Stimulated activated CD8-positive, alpha-beta memory T cell treated with anti-CD3 and anti-CD28 coated beads, Interleukin-12 subunit alpha, Interleukin-12 subunit beta, amount 100 ng/mL, for 24 hours (primary cell): ENCODE data around the gene BLVRB.
"Not testable (repeated sequence)": the region's sequence is repeated elsewhere in the genome, so short reads cannot be mapped to it uniquely, and the experiment has no call there.

ENCODE experiments used
- DNase-seq: peaks from one replicate; pipeline ENCODE4 v3.0.0-alpha.2; 2020; ENCODE audit errors: extremely low read depth

The BLVRB gene

DNA sequence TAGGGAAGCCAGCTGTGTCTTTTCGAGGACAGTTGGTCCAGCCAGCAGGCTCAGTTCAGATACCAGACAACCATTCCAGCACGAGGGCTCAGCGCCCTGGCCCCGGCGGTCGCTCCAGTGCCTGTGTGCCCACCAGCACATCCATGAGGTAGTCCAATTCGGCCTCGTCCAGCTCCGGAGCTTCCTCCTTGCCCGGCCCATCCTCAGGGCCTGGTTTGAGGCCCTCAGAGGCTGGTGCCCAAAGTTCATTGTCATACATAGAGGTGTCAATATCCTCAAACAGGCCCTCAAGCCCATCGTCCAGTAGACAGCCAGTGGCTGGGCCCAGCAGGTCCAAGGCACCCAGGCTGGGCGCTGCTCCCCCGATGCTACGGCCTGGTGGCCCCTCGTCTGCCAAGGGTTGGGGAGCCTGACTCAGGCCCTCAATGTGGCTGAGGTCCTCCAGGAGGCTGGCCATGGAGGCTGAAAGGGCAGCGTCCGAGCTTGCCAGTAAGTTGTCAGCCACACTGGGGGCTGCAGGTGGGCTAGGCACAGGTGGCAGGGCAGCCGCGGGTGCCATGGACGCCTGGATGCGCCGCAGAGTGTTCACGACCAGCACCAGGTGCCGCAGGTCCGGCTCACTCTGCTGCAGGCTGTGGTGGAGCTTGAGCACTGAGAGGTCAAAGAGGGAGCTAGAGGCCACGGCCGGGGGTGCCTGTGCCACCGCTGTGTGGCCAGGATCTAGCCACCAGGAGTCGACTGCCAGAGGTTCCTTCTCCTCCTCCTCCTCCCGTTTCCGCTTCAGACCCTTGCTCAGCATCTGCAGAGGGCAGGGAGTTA, 42.6 kb downstream of the BLVRB start:
- DNase-seq, result no peak

DNA sequence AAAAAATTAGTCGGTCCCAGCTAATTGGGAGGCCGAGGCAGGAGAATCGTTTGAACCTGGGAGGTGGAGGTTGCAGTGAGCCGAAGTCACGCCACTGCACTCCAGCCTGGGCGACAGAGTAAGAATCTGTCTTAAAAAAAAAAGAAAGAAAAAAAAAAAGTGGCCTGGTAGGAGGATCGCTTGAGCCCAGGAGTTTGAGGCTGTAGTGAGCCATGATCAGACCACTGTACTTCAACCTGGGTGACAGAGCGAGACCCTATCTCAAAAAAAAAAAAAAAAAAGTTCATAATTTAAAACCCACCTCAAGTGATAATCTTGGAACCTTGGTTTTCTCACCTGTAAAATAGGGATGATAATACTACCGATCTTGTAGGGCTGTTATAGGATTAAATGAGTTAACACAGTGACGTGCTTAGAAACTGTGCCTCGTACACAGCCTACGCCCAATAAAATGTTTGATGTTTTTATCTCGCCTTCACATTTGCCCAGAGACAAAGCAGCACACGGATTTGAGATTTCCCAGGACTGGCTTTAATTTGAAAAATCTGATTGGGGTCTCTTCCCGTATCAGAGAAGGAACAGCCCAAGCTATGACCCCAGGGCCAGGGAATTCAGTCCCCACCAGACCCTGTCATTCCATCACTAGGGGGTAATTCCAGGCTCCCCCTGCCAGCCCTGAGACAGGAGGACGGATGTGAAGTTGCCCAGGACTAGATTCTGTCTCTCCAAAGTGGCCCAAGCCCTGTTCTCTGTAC, 43.4 kb downstream of the BLVRB start:
- DNase-seq, result no peak

DNA sequence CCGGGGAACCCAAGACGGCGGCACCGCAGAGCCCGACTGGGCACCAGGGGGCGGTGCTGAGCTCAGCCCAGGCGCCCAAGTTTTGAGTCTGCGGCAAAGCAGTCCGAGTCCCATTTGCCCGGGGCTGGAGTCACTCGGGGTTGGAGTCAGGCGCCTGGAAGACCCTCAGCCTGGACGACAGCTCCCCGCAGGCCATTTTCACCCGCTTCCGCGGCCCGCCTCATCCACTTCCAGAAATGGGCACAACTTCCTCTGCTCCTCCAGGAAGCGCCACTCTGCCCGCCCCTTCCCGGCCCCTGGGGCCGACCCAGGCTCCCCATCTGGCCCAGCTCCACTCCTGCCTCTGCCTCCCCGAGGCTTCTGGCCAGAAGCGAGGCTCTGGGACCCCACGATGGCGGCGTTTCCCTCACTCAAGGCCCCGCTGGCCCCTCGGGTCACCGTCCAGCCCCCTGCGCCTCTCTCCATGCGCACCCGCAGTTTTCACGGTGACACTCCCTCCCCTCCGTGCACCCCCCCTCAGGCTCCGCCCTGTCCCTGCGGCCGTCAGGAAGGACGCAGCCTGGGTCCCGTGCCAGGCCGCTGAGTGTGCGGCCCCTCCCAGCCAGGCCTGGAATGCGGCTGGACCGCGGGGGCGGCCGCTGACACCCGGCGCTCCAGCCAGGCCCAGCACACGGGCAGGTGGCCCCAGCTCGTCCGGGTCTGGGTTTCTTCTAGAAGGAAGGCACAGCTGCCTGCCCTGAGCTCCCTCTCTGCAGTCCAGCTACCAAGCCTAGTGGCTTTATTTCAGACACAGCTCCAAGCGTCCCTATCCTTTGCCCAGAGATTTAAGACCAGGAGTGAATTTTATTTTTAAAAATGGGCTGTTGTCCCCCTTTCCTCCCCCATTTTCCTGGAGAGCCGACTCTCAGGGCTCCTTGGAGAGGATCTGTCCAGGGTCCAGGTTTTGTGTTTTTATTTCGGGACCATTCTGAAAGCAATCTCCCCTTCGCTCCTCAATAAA, 44.5 kb downstream of the BLVRB start:
- peak; percentile 33 for DNase-seq

DNA sequence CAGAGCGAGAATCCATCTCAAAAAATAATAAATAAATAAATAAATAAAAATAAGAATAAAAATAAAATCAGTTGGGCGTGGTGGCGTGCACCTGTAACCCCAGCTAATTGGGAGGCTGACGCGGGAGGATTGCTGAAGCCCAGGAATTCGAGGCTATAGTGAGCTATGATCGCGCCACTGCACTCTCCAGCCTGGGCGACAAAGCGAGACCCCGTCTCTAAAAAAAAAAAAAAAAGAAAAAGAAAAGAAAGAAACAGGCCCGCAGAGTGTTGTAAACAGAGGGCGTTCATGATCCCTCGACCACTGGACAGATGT, 45.1 kb downstream of the BLVRB start:
- no peak for DNase-seq

DNA sequence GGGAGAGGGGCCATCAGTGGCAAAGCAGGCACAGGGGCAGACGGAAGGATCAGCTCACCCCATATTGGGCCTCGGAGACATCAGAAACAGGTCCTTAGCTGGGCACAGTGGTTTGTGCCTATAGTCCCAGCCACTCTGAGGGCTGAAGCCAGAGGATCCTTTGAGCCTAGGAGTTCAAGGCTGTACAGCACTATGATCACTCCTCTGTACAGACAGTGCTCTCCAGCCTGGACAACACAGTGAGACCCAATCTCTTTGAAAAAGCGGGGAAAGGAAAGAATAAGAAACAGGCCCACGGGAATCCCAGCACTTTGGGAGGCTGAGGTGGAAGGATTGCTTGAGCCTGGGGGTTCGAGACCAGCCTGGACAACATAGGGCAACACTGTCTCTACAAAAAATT, 45.8 kb downstream of the BLVRB start:
- DNase-seq, result no peak

DNA sequence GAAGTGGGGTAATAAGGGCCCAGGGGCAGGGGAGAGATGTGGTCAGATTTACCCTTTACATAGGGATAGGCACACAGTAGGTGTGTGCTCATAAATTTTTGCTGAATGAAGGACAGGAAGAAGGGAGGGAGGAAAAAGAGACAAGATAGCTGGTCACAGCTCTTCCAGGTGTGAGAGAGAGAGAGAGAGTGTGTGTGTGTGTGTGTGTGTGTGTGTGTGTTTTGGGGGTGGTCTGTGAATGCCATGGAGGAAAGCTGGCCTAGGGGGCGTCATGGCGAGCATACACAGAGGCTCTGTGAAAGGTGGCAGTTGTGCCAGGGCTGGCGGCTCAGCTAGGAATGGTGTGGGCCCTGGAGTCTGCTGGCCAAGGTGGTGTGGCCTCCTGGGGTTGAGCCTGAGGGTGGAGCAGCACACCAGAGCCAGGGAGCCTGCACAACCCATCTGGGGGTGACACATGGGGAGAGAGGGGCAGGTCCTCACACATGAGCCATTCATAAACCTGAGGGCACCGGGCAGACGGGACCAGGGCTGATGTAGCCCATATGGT, 46.4 kb downstream of the BLVRB start:
- DNase-seq, result no peak

DNA sequence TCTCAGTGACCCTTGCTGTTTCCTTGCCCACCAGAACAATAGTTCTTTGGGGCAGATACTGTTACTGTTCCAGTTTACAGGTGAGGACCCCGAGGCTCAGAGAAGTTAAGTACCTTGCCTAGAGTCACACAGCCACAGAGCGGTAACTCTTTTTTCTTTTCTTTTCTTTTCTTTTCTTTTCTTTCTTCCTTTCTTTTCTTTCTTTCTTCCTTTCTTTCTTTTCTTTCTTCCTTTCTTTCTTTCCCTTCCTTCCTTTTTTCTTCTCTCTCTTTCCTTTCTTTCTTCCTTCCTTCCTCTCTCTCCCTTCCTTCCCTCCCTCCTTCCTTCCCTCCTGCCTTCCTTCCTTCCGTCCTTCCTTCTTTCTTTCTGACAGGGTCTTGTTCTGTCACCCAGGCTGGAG, 47.5 kb downstream of the BLVRB start:
- no peak for DNase-seq

DNA sequence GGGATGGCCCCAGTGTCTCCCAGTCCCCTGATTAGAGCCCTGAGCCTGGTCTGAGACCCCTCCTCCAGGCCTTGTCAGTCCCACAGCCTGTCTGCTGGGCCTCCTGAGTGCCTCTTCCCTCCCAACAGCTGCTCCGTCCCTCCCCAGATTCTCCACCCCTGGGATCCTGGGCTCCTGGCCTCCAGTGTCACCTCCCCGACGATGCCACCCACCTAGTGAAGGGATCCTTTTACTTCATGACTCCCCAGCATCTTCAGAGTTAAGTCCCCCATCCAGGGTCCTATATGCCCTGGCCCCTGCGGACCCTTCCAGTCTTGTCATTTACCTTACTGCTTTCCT, 47.9 kb downstream of the BLVRB start:
- no peak for DNase-seq

DNA sequence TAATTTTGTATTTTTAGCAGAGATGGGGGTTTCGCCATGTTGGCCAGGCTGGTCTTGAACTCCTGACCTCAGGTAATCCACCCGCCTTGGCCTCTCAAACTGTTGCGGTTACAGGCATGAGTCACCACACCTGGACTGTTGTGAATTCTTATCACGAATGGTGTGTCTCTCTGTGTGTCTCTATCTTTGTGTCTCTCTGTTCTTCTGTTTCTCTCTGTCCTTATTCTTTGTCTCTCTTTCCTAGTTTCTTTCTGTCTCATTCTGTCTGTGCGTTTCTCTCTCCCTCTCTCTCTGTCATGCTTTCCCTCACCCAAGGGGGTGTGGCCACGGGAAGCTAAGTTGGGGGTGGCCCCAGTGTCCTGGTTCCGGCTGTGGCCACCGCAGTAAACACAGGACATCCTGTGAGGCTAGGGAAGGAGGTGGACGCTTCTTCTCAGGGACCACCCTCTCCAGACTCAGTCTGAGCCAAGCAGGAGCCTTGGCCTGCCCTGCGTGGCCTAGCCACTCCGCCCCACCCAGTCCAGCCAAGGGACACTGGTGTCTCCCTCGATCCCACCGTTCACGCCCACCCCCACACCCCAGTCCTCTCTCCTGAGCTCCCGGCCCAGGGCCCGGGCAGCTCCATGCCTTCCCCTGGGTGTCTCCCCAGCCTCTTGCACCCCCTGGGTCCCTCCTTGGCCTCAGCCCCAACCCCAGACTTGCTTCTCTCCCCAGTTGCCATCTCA, 48.5 kb downstream of the BLVRB start:
- no peak for DNase-seq

DNA sequence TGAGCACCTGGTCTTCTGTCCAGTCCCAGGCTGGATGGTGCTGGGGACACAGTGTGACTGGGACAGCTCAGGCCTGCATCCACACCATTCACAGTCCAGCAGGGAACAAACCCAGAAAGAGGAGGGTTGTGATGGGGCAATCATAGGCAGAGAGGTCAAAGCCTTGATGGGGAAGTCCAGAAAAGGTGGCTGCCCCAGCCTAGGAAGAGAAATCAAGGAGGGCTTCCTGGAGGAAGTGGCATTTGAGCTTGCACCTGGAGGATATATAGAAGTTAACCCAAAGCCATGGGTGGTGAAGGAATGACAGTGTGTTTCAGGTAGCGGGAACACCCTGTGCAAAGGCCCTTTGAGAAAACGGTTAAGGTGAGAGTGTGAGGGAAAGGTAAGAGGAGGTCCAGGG, 49.8 kb downstream of the BLVRB start:
- DNase-seq, result no peak

DNA sequence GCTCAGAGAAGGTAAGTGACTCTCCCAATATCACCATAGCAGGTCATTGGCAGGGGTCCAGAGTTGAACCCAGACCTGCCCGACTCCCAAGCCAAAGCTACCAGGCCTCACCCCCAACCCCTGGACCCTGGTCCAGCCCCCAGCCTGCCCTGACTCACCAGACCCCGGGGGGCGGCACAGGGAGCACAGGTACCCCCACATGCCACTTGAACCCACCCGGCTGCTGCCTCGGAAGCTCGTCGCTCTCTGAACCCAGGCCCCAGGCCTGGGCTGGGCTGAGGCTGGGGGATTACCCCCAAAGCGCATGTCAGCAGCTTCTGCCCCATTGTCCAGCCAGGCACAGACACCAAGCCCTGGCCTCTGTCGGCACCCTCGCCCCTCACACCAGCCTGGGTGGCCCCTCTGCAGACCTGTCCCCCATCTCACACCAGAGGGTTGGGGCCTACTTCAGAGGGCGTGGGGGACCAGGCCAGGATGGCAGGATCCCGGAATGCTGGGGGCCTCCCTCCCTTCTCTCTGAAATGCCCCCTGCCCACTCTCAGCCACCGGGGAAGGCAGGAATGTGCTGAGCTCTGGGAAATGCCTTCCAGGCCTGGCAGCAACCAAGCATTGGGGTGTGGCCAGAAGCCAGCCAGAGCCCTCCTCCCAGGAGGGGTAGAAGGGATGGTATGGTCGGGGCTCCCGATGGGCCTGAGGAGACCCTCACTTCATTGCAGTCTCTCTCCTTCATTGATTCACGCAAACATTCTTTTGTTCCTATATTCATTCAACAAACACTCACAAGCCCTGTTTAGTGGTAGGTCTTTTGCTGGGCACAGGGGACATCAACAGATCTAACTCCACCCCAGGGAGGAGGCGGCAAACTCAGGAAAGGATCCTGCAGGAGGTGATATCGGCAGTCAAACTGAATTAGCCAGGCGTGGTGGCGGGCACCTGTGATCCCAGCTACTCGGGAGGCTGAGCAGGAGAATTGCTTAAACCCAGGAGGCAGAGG, 50.7 kb downstream of the BLVRB start:
- no peak for DNase-seq

DNA sequence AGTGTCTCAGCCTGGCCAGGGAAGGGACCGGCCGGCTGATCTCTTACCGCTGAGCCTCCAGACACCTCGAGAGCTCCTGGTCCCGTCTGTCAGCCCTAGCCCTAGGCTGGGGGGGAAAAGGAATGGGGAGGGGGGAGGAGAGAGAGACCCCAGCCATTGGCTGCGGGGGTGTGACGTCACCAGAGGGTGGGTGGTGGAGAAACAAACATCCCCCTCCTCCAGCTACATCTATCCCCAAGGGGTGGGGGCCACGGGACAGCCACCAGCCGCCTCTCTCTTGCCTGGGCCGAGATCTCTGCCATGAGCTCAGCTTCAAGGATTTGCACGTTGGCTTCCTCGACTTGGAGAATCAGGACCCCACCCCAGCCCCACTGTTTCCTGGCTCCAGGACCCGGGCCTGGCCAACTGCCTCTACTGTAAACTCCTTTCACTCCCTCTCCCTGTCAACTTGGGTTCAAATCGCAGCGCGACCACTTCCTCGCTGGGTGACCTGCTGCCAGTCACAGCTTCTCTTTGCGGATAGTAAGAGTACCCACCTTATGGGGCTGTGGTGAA, 52.2 kb downstream of the BLVRB start, which contains the start of gene PRX:
Gene PRX, minus strand, starts transcription at position 88 of the 555 bp plus-strand sequence. CDS start 5,446 bp downstream, outside the sequence.
- DNase-seq, result no peak

DNA sequence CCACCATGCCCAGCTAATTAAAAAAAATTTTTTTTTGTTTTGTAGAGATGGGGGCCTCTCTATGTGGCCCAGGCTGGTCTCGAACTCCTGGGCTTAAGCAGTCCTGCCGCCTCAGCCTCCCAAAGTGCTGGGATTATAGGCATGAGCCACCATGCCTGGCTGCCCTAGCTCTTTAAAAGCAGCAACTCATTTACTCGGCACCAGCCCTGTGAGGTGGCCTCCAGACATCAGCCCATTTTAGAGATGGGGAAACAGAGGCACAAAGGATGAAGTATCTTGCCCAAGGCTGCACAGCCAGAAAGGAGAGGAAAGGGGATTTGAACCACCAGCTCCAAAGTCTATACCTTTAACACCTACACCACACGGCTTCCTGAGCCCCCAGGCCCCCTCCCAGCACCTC, 52.7 kb downstream of the BLVRB start:
- no peak for DNase-seq

DNA sequence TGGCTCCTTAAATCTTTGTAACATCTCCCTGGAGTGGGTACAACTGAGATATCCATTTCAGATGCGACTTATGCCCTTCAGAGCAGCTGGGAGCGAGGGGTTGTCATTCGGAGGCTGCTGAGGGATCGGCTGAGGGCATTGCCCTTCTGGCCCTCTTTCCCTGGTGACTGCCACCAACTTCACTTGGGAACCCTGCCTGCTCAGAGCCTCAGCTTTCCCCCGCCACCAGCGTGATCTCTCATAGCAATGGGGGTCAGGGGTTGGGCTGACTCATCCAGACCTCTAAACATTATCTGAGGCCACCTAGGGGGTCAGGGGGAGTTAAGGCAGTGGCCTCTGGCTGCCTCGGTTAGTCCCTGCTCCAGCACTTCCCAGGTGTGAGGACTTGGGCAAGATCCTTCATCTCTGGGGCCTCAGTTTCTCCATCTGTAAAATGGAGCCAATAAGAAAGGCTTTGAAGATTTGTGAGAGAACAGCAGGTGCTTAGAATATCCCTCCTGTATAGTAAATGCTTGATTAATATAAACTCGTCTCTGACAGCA, 53.5 kb downstream of the BLVRB start:
- no peak for DNase-seq

DNA sequence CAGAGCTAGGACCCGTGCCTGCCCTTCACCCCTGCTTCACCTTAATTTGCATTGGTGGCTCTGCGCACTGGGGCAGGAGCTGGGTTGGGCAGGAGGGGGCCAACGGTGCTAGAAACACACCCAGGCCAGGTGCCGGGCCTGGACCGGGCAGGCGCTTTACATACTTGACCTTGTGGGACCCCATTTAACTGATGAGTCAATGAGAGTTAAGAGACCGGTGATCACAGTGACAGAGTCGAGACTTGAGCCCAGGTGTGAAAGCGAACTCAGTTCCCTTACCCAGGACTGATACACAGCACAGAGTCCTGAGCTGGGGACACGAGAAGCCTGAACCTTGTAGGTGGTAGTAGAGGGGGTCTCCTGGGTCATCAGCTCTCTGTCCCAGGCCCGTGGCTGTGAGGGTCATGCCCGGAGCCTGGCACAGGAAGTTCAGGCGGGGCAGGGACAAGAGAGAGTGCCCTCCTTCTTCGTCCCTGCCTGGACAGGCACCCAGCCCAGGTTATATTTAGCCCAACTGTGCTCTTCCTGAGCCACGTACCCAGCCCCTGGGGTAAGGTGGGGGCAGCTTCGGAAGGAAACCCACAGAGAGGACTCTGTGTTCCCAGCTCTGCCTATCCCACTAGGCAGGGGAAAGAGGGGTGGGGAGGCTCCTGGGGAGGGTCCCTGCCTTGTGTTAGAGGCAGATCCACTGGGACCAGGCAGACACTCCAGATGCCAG, 54.3 kb downstream of the BLVRB start:
- no peak for DNase-seq

DNA sequence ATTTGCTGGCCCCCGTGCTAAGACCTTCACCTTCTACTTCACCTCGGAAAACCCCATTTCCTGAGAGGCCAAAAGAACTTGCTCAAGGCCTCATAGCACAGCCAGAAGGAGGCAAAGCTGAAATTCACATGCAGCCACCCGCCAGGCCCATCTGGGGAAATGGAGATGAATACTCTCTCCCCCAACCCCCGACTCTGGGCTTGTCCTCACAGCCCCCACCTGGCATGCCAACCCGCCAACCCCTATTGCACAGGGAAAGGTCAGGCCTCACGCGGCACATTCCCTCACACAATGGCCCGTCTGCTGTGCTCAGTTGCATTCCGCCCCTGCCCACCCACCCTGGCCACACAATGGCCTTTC, 55.5 kb downstream of the BLVRB start:
- DNase-seq, result no peak

DNA sequence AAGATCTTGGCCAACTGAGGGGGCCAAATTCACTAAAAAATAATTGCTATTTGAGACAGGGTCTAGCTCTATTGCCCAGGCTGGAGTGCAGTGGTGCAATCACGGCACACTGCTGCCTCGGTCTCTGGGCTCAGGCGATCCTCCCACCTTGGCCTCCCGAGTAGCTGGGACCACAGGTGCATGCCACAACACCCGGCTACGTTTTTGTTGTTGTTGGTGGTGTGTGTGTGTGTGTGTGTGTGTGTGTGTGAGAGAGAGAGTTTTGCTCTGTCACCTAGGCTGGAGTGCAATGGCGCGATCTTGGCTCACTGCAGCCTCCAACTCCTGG, 57.0 kb downstream of the BLVRB start:
- not testable (repeated sequence) for DNase-seq

DNA sequence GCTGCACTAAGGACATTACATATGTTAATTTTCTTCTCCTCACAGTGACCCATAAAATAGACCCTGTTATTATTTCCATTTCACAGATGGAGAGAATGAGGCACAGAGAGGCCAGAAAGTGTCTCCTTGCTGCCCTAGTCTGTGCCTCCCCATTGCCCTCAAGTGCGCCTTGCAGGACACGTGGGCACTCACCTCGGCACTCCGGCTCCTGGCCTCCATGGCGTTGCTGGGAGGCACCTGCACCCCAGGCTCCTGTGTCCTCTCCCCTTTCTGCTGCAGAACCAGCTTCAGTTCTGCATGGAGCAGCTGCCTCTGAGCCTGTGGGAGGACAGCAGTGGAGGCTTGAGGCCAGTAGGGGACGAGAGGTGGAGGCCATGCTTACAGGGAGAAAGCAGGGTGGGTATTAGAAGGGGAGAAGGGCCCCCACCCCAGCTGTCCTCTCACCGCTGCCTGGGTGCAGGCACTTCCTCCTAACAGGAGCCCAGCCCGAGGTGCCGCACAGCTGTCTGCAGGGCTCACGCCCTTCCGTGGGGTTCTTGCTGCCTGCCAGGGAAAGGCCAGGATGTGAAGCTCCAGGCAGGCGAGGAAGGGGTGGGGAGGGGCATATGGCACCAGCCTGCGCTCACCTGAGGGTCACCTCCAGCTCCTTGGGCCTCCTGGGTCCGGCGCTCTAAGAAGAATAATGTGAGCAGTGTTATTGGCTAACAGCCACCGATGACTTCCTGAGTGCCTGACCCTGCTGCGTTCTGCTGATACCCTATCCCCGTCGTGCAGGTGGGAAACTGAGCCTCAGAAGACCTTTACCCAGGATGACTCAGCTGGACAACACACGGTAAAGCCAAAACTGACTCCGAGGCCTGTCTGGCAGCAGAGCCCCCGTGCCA, 57.6 kb downstream of the BLVRB start:
- DNase-seq, result no peak
